H9 (cell line): ENCODE measurements around the gene DCTPP1. TPM values are rescaled to one million over a fixed set of nuclear protein-coding genes. Genes with fewer than 3 reads are reported as not detected.

Experiments used
- DNase-seq: peaks from one replicate; pipeline ENCODE4 v3.0.0-alpha.2; 2017
- H2AFZ ChIP-seq: one replicate; pipeline ENCODE4 v1.6.1; 2013; ENCODE audit warnings: mild to moderate bottlenecking, low read length, control low read depth, moderate library complexity
- H2AK5ac ChIP-seq: 2 replicates; pipeline ENCODE4 v1.6.1; 2013; ENCODE audit warnings: low read length, control low read depth, mixed read lengths; ENCODE audit not compliant: insufficient read length
- H2BK120ac ChIP-seq: one replicate; pipeline ENCODE4 v1.6.1; 2013; ENCODE audit warnings: low read depth, mild to moderate bottlenecking, low read length, control low read depth, inconsistent platforms; ENCODE audit not compliant: poor library complexity, severe bottlenecking
- H2BK12ac ChIP-seq: 2 replicates; pipeline ENCODE4 v1.6.1; 2013; ENCODE audit warnings: low read length, control low read depth, mixed read lengths, low read depth; ENCODE audit not compliant: insufficient read length
- H2BK15ac ChIP-seq: 2 replicates; pipeline ENCODE4 v1.6.1; 2013; ENCODE audit warnings: low read depth, low read length, control low read depth
- H2BK20ac ChIP-seq: one replicate; pipeline ENCODE4 v1.6.1; 2013; ENCODE audit warnings: low read depth, mild to moderate bottlenecking, low read length, control low read depth, inconsistent platforms; ENCODE audit not compliant: poor library complexity, severe bottlenecking
- H2BK5ac ChIP-seq: 2 replicates; pipeline ENCODE4 v1.6.1; 2013; ENCODE audit warnings: low read length, control low read depth, mixed read lengths; ENCODE audit not compliant: insufficient read length
- H3K14ac ChIP-seq: 2 replicates; pipeline ENCODE4 v1.6.1; 2013; ENCODE audit warnings: low read length, control low read depth; ENCODE audit not compliant: insufficient read depth
- H3K18ac ChIP-seq: 2 replicates; pipeline ENCODE4 v1.6.1; 2013; ENCODE audit warnings: low read depth, mild to moderate bottlenecking, mixed read lengths, low read length, control low read depth; ENCODE audit not compliant: insufficient read length
- H3K23ac ChIP-seq: 2 replicates; pipeline ENCODE4 v1.6.1; 2013; ENCODE audit warnings: low read length, control low read depth, mixed read lengths, low read depth; ENCODE audit not compliant: insufficient read length
- H3K23me2 ChIP-seq: 2 replicates; pipeline ENCODE4 v1.6.1; 2013; ENCODE audit warnings: low read depth, mild to moderate bottlenecking, mixed read lengths, low read length, control low read depth; ENCODE audit not compliant: insufficient read length, poor library complexity, severe bottlenecking
- H3K27ac ChIP-seq: 2 replicates; pipeline ENCODE4 v1.5.1; 2013; ENCODE audit warnings: low read length, control low read depth, mixed read lengths, low read depth; ENCODE audit not compliant: insufficient read length
- H3K27me3 ChIP-seq: 2 replicates; pipeline ENCODE4 v1.6.1; 2013; ENCODE audit warnings: low read length, control low read depth, inconsistent platforms; ENCODE audit not compliant: insufficient read depth
- H3K4ac ChIP-seq: 2 replicates; pipeline ENCODE4 v1.6.1; 2013; ENCODE audit warnings: low read depth, mild to moderate bottlenecking, control low read depth, inconsistent platforms, low read length, moderate library complexity
- H3K4me1 ChIP-seq: 2 replicates; pipeline ENCODE4 v1.6.1; 2013; ENCODE audit warnings: low read length, control low read depth, inconsistent platforms; ENCODE audit not compliant: insufficient read depth
- H3K4me2 ChIP-seq: 2 replicates; pipeline ENCODE4 v1.6.1; 2013; ENCODE audit warnings: low read length, control low read depth, mixed read lengths; ENCODE audit not compliant: insufficient read length, insufficient read depth
- H3K56ac ChIP-seq: 2 replicates; pipeline ENCODE4 v1.6.1; 2013; ENCODE audit warnings: low read depth, mild to moderate bottlenecking, mixed read lengths, low read length, control low read depth; ENCODE audit not compliant: insufficient read length
- H3K79me1 ChIP-seq: 2 replicates; pipeline ENCODE4 v1.6.1; 2013; ENCODE audit warnings: low read depth, mild to moderate bottlenecking, moderate library complexity, low read length, control low read depth, inconsistent platforms; ENCODE audit not compliant: insufficient read depth, poor library complexity, severe bottlenecking
- H3K79me2 ChIP-seq: 2 replicates; pipeline ENCODE4 v1.6.1; 2013; ENCODE audit warnings: low read length, control low read depth, inconsistent platforms; ENCODE audit not compliant: insufficient read depth
- H3K9ac ChIP-seq: 2 replicates; pipeline ENCODE4 v1.6.1; 2013; ENCODE audit warnings: low read length, control low read depth, mixed read lengths; ENCODE audit not compliant: insufficient read length; ENCODE audit errors: extremely low read depth
- H3K9me3 ChIP-seq: one replicate; pipeline ENCODE4 v1.6.1; 2013; ENCODE audit warnings: low read depth, low read length, inconsistent platforms; ENCODE audit not compliant: control insufficient read depth
- H3T11ph ChIP-seq: one replicate; pipeline ENCODE4 v1.6.1; 2013; ENCODE audit warnings: mild to moderate bottlenecking, low read length, control low read depth, inconsistent platforms
- H4K20me1 ChIP-seq: one replicate; pipeline ENCODE4 v1.6.1; 2013; ENCODE audit not compliant: control insufficient read depth, insufficient read length, insufficient read depth
- H4K5ac ChIP-seq: 2 replicates; pipeline ENCODE4 v1.6.1; 2013; ENCODE audit warnings: low read depth, mild to moderate bottlenecking, mixed read lengths, low read length, control low read depth; ENCODE audit not compliant: insufficient read length
- H4K8ac ChIP-seq: replicated peaks from 2 replicates; pipeline ENCODE4 v1.6.1; 2013; ENCODE audit warnings: low read length, control low read depth, mixed read lengths, low read depth; ENCODE audit not compliant: insufficient read length
- H4K91ac ChIP-seq: 2 replicates; pipeline ENCODE4 v1.6.1; 2013; ENCODE audit warnings: low read depth, mild to moderate bottlenecking, moderate library complexity, mixed read lengths, low read length, control low read depth; ENCODE audit not compliant: insufficient read length
- H3K27ac Mint-ChIP-seq, 3 experiments: 2 replicates in 2 of 3; 3 replicates in 1 of 3; pipeline ENCODE4 v1.8.0; 2020 to 2021; ENCODE audit warnings: mixed read lengths in 3 of 3, mild to moderate bottlenecking in 1 of 3, moderate library complexity in 1 of 3
- H3K27me3 Mint-ChIP-seq: 2 replicates; pipeline ENCODE4 v1.8.0; 2021; ENCODE audit warnings: low read depth, mild to moderate bottlenecking, moderate library complexity, mixed read lengths
- H3K36me3 Mint-ChIP-seq, 3 experiments: 2 replicates in 2 of 3; 3 replicates in 1 of 3; pipeline ENCODE4 v1.8.0; 2020 to 2021; ENCODE audit warnings: low read depth in 3 of 3, mixed read lengths in 3 of 3; ENCODE audit not compliant: insufficient read depth in 1 of 3
- H3K4me1 Mint-ChIP-seq, 2 experiments: 2 replicates each; pipeline ENCODE4 v1.8.0; 2020; ENCODE audit warnings: mixed read lengths in 2 of 2
- H3K4me3 Mint-ChIP-seq, 2 experiments: 2 replicates in 1 of 2; 3 replicates in 1 of 2; pipeline ENCODE4 v1.8.0; 2020 to 2021; ENCODE audit warnings: mild to moderate bottlenecking in 2 of 2, mixed read lengths in 2 of 2, moderate library complexity in 1 of 2
- H3K9me3 Mint-ChIP-seq, 2 experiments: 2 replicates in 1 of 2; 3 replicates in 1 of 2; pipeline ENCODE4 v1.8.0; 2020; ENCODE audit warnings: mild to moderate bottlenecking in 2 of 2, mixed read lengths in 2 of 2, moderate library complexity in 1 of 2
- WGBS: extraction: QIAGEN DNeasy Blood & Tissue Kit; methylation state at CpG from one replicate; pipeline ENCODE4 v1.1.7; 2013; ENCODE audit warnings: missing lambda C conversion rate, low lambda C conversion rate, mixed read lengths; ENCODE audit not compliant: insufficient read length; ENCODE audit errors: extremely low coverage; 5-methylcytosine and 5-hydroxymethylcytosine counted together
- total RNA-seq: library from RNA; stranded (reverse); gene quantifications from 2 replicates; pipeline ENCODE4 v1.2.1, GENCODE V29; 2021
- TF ChIP-seq, protein P1 (sequence below): fragments of 200-600 bp; sonication (generic); conservative IDR thresholded peaks from 3 replicates; pipeline ENCODE4 v1.8.0; 2021; ENCODE audit warnings: antibody characterized with exemption, mild to moderate bottlenecking

DCTPP1 gene
- total RNA-seq, 1 experiment from 2014 or later, result 78.3 TPM

GRCh38 chr16:30429418-30429677, 482 bp downstream of the DCTPP1 start:
- H3K14ac ChIP-seq, result peak overlapping the region; percentile 75
- H3K56ac ChIP-seq, result no peak overlapping the region
- H3K4me1 Mint-ChIP-seq, result peaks cover 4 to 12% of the 10 kb centered on the region in 2 experiments; a peak in 3 of 4 replicates
- no peak overlapping the region for H2BK15ac ChIP-seq
- no peak overlapping the region for H2AFZ ChIP-seq
- no CpG with 5 or more reads among the region's 11 CpGs for WGBS
- no peak overlapping the region for H3K4me3 Mint-ChIP-seq
- no peak overlapping the region for H3K23ac ChIP-seq
- H2BK20ac ChIP-seq, result no peak overlapping the region
- no peaks in the 10 kb centered on the region for H4K20me1 ChIP-seq
- peak overlapping the region; percentile 60 for H3K9ac ChIP-seq
- peaks cover 21% of the 10 kb centered on the region for H3K27me3 Mint-ChIP-seq
- no peak overlapping the region for H2BK120ac ChIP-seq
- H3K23me2 ChIP-seq, result peaks cover 9% of the 10 kb centered on the region
- no peaks in the 10 kb centered on the region for H3K4me1 ChIP-seq
- peaks cover 8% of the 10 kb centered on the region for H3K79me1 ChIP-seq
- H2BK5ac ChIP-seq, result no peak overlapping the region
- no peak overlapping the region for H2AK5ac ChIP-seq
- H3K27me3 ChIP-seq, result no peaks in the 10 kb centered on the region
- DNase-seq, result no peak
- H3T11ph ChIP-seq, result no peak overlapping the region
- no peak overlapping the region for H3K27ac ChIP-seq
- H2BK12ac ChIP-seq, result no peak overlapping the region
- H4K91ac ChIP-seq, result no peak overlapping the region
- H4K8ac ChIP-seq, result no peak overlapping the region
- H4K5ac ChIP-seq, result no peak overlapping the region
- TF ChIP-seq, protein P1, sequence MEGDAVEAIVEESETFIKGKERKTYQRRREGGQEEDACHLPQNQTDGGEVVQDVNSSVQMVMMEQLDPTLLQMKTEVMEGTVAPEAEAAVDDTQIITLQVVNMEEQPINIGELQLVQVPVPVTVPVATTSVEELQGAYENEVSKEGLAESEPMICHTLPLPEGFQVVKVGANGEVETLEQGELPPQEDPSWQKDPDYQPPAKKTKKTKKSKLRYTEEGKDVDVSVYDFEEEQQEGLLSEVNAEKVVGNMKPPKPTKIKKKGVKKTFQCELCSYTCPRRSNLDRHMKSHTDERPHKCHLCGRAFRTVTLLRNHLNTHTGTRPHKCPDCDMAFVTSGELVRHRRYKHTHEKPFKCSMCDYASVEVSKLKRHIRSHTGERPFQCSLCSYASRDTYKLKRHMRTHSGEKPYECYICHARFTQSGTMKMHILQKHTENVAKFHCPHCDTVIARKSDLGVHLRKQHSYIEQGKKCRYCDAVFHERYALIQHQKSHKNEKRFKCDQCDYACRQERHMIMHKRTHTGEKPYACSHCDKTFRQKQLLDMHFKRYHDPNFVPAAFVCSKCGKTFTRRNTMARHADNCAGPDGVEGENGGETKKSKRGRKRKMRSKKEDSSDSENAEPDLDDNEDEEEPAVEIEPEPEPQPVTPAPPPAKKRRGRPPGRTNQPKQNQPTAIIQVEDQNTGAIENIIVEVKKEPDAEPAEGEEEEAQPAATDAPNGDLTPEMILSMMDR, result no peak
- no peaks in the 10 kb centered on the region for H3K9me3 ChIP-seq
- H3K18ac ChIP-seq, result peak overlapping the region; percentile 85
- peak overlapping the region; percentile 87 for H3K4me2 ChIP-seq
- H3K79me2 ChIP-seq, result peaks cover 4% of the 10 kb centered on the region; the same call in 1 of the 2 replicates
- peaks cover 19 to 32% (median 27%) of the 10 kb centered on the region in 3 experiments for H3K36me3 Mint-ChIP-seq
- no peaks in the 10 kb centered on the region; a peak in 2 of 5 replicates for H3K9me3 Mint-ChIP-seq
- no peak overlapping the region for H3K4ac ChIP-seq
- H3K27ac Mint-ChIP-seq, result peak overlapping the region in 1 of 3 experiments; percentile 47; a peak in 2 of 7 replicates
